ENCODE data around the gene PTK7.

- TF ChIP-seq CTCF (IDR thresholded peaks at IDR 0.05; ENCODE audit: control extremely low read depth in 1 of 3, insufficient read depth in 1 of 3, low read depth in 1 of 3, low read length in 3 of 3) = no peak
- TF ChIP-seq ZNF274 (IDR thresholded peaks at IDR 0.05; ENCODE audit: borderline replicate concordance, extremely low read depth, low read length) = no peak
- TF ChIP-seq SIN3A (conservative IDR thresholded peaks at IDR 0.05 in 1 of 2, IDR thresholded peaks at IDR 0.05 in 1 of 2; ENCODE audit: low read depth in 1 of 2, low read length in 2 of 2) = no peak
- no peak for TF ChIP-seq KDM5A (IDR thresholded peaks at IDR 0.05; ENCODE audit: low read length)
- no peak for TF ChIP-seq POLR2A (IDR thresholded peaks at IDR 0.05; ENCODE audit: control extremely low read depth in 1 of 2, low read depth in 2 of 2, low read length in 2 of 2)
- TF ChIP-seq RAD21 (IDR thresholded peaks at IDR 0.05 in 1 of 2, conservative IDR thresholded peaks at IDR 0.05 in 1 of 2; ENCODE audit: low read depth in 2 of 2, low read length in 2 of 2) = no peak
- TF ChIP-seq KDM1A (IDR thresholded peaks at IDR 0.05; ENCODE audit: borderline replicate concordance, low read length) = no peak
- TF ChIP-seq CEBPB (IDR thresholded peaks at IDR 0.05; ENCODE audit: low read depth, low read length) = no peak
- TF ChIP-seq CHD1 (IDR thresholded peaks at IDR 0.05; ENCODE audit: low read depth, low read length) = no peak
- TF ChIP-seq USF2 (IDR thresholded peaks at IDR 0.05; ENCODE audit: low read length) = no peak
- no peak for TF ChIP-seq HDAC6 (IDR thresholded peaks at IDR 0.05; ENCODE audit: low read depth, low read length)
- no peak for TF ChIP-seq HDAC2 (IDR thresholded peaks at IDR 0.05; ENCODE audit: borderline replicate concordance in 1 of 2, low read depth in 2 of 2, low read length in 2 of 2)
- TF ChIP-seq ATF3 (IDR thresholded peaks at IDR 0.05; ENCODE audit: insufficient read depth, low read depth, low read length) = no peak
Observed at GRCh38 chr6:43196337-43196736, 120.2 kb downstream of the PTK7 start.
